Activated T-helper 1 cell treated with Interleukin-2 at 50 U/mL for 16 hours (primary cell): ENCODE data around the gene FXYD1.

ENCODE experiments used
- DNase-seq: peaks from one replicate; pipeline ENCODE4 v3.0.0-alpha.2; 2020; ENCODE audit warnings: low read depth

FXYD1 gene

DNA sequence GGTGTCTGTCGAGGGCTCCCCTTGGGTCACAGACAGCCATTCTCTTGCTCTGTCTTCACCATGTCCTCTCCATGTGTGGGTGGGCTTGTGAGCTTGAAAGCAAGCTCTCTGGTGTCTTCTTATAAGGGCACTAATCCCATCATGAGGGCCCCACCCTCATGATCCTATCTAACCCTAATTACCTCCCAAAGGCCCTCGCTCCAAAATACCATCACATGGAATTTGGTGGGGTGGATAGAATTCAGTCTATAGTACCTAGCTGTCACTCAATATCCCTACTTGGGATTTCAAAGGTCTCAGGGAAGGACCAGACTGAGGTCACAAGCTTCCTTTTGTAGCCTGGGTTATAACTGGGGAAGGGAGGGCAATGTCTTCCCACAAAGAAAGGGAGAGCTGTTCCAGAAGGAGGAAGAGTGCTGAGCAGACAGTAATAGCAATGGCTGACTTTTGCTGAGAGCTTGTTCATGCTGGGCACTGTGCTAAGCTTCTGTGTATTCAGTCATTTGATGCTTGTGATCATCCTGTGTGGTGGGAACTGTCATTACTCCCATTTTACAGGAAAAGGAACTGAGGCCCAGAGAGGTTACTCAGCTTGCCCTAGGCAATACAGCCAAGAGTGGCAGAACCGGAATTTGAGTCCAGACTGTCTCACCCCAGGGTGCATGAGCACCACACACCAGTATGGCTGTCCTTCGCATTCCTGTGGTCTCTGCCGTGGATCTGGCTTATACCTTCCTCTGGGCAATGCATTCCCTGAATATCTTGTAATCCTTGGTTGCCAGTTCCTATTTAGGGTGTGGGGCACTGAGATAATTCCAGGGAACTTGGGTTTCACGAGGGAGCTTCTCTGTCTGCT lies 24.1 kb downstream of the FXYD1 start:
- no peak for DNase-seq

DNA sequence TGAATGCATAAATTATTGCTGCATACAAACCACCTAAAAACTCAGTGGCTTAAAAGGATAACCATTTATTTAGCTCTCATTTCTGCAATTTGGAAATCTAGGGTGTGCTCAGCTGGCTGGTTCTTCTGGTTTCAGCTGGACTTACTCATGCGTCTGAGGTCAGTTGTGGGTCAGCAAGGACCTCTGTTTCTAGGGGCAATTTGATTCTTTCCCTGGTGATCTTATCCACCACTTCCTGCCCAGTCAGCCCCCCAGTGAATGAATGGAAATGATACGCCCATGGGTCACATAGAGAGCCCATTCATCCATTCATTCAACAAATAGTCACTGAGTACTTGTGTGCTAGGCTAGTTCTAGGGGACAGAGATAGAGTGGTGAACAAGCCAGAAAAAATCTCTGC lies 25.8 kb downstream of the FXYD1 start:
- DNase-seq: no peak

DNA sequence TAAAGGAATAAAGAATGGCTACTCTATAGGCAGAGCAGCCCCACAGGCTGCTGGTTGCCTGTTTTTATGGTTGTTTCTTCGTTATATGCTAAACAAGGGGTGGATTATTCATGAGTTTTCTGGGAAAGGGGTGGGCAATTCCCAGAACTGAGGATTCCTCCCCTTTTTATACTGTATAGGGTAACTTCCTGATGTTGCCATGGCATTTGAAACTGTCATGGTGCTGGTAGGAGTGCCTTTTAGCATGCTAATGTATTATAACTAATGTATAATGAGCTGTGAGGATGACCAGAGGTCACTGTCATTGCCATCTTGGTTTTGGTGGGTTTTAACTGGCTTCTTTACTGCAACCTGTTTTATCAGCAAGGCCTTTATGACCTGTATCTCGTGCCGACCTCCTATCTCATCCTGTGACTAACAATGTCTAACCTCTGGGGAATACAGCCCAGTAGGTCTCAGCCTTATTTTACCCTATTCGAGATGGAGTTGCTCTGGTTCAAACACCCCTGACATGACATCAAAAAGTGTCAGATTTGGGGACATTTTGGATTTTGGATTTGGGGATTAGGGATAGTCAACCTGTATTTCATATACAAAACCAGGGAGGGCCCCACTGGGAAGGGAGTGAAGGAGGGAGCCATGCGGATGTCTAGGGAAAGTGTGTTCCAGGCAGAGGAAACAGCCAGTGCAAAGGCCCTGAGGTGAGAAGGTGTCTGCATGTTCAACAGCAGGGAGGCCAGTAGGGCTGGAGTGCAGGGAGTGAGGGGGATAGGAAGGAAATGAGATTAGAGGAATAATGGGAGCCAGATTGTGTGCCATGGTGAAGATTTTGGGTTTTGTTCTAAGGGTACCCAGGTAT lies 26.8 kb downstream of the FXYD1 start:
- DNase-seq: no peak

DNA sequence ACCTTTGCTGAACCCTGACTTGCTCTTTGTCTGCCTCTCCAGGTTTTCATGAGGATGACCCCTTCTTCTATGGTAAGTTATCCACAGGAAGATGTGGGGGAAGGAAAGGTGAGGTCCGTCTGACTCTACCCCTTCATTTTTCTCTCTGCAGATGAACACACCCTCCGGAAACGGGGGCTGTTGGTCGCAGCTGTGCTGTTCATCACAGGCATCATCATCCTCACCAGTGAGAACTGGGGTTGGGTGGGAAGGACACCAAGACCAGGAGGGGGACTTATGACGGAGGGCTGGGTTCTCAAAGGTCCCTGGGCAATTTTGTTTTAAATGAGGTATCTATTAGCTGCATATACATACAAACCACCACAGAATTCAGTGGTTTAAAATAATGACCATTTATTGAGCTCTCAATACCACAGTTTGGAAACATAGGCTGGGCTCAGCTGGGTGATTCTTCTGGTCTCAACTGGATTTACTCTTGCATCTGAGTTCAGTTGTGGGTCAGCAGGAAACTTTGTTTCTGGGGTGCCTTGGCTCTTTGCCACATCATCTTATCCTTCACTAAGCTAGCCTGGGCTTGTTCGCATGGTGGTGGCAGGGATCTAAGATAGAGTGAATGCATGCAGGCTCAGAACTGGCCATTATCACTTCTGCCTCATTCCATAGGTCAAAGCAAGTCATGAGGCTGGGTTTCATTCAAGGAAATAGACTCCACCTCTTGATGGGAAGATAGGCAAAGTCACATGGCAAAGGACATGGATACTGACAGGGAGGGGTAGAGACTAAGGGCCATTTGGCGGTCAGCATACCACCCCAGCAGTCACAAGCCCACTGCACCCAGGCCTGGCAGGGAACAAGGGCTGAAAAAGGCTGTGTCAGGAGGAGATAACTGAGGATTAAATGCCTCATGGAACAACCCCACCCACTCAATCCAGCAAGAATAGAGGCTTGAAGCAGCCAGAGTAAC lies 27.8 kb downstream of the FXYD1 start:
- no peak for DNase-seq

DNA sequence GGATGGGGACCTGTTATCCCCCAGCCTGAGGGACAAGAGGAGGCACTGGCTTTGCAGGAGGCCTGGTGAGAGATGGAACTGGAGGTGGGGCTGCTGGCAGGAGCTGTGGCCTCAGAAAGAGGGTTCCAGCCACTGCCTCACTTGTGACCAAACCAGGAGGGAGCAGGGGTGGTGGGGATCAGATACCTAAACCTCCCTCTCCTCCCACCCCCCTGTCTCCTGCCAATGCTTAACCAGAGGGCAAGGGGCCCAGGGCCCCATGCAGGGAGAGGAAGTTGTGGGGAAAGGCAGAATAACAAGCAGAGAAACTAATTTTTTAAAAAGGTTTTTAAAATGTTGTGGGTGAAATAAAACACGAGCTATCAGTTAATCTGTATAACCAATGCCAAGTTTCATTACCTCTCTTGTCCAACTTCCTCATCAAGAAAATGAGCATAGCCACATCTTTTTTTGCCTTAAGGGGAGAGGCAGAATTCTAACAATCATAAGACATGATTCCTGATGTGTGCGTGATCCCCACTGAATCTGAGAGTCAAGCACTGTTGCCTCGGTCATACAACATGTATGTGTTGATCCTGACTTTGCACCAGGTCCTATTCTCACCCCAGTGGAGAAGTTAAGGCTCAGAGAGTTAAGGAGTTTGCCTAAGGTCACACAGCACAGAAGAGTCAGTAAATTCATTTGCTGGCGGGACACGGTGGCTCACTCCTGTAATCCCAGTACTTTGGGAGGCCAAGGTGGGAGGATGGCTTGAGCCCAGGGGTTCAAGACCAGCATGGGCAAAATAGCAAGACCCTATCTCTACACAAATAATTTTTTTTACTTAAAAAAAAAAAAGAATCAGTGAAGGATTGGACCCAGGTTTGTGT lies 28.9 kb downstream of the FXYD1 start:
- no peak for DNase-seq

DNA sequence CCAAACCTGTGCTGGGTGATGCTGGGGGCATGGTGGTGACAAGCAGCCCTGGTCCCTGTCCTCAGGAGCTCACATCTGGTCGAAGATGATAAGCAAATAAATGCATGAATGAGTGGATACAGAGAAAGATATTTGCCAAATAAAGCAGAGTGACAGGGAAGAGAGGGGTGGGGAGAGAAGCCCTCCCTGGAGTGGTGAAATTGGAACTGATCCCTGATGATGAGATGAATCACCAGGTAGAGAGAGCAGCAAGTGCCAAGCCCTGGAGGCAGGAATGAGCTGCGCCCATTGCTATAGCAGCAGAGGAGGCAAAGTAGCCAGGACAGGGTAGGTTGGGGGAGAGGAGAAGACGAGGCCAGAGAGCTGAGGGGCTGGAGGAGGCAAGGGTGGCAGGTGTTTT lies 29.6 kb downstream of the FXYD1 start:
- DNase-seq: no peak

DNA sequence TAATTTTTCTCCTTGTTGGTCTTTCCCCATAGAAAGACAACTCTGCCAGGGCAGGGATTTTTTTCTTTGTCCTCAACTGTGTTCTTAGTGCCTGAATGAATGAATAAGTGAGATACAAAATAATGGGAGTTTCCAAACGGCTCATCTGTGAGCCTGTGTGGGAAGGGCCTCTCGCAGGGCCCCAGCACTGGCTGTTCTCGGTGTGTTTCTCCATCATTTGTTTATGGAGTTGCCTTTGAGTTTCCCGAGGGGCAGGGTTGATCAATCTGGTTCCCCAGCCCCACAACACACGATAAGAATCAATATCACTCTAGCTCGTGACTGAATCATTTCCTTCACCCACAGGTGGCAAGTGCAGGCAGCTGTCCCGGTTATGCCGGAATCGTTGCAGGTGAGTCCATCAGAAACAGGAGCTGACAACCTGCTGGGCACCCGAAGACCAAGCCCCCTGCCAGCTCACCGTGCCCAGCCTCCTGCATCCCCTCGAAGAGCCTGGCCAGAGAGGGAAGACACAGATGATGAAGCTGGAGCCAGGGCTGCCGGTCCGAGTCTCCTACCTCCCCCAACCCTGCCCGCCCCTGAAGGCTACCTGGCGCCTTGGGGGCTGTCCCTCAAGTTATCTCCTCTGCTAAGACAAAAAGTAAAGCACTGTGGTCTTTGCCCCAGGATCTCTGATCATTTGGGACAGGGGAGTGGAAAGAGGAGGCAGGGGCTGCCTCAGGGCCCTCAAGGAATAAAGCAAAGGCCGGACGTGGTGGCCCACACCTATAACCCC lies 30.8 kb downstream of the FXYD1 start:
- DNase-seq: no peak

DNA sequence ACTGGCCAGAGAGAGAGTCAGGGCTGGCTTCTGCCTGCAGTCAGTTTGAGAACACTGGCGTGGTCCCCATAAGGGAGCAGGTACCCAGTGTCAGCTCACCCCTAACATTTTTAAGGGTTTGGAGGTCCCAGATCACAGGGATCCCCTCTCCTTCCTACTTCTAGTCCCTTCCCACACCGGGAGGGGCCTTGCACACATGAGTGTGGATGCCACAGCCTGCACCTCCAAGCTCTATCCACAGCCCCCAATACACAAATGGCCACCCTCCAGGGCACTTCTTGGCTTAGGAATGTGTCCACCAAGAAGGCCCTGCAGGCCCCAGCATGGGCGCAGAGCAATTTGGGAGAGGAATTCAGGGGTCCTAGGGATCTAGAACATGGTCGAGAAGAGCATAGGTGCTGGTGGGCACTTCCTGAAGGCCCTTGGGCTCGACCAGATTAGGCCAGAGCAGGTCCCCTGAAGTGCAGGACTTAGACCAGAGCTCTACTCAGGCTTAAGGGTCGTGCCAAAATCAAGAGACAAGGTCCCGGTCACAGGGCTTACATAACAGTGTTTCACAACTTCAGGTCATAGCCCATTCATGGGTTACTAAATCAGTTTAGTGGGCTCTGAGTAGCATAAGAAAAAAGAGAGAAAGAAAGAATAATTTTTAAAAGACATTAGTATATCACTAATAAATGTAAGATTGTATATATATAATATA lies 31.9 kb downstream of the FXYD1 start:
- DNase-seq: no peak

DNA sequence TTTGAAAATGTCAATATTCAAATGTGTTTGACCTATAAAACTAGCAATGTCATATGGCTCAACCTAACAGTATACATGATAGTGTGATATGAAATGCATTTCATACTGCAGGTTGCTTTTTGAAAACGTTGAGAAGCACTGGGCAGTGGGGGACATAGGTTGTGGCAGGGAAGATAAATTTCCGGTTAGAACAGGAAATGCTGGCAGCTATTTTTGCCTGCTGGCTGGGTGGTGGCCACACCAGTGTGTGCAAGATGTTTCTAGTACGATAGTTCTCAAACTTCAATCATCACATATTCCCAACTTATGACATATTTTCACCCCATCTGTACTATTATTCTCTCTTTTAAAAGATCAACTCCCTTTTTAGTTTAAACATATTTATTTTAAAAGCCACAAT lies 33.1 kb downstream of the FXYD1 start:
- DNase-seq: no peak

DNA sequence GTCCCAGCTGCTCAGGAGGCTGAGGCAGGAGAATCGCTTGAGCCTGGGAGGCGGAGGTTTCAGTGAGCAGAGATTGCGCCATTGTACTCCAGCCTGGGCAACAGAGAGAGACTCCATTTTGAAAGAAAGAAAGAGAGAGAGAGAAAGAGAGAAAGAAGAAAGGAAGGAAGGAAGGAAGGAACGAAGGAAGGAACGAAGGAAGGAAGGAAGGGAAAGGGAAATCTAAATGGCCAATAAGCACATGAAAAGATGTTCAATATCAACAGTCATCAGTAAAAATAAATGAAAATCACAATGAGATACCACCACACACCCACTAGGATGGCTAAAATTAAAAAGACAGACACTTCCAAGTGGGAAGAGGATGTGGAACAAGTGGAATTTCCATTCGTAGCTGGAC lies 35.6 kb downstream of the FXYD1 start:
- DNase-seq: no peak

DNA sequence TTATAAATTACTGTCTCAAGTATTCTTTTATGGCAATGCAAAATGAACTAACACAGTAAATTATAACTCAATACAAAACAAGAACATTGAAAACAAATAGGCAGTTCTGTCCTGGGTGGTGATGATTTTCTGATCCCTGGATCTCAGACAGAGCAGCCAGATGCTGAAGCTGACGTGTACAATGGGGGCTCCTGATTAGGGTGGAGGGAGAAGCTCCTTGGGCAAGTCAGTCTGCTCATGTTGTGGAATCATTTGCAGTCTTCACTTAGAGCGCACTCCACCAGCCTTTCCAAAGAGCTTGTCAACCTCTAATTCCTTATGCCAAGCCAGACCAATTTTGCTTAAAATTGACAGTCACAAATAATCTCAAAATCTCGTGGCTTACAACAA lies 37.6 kb downstream of the FXYD1 start:
- DNase-seq: no peak

DNA sequence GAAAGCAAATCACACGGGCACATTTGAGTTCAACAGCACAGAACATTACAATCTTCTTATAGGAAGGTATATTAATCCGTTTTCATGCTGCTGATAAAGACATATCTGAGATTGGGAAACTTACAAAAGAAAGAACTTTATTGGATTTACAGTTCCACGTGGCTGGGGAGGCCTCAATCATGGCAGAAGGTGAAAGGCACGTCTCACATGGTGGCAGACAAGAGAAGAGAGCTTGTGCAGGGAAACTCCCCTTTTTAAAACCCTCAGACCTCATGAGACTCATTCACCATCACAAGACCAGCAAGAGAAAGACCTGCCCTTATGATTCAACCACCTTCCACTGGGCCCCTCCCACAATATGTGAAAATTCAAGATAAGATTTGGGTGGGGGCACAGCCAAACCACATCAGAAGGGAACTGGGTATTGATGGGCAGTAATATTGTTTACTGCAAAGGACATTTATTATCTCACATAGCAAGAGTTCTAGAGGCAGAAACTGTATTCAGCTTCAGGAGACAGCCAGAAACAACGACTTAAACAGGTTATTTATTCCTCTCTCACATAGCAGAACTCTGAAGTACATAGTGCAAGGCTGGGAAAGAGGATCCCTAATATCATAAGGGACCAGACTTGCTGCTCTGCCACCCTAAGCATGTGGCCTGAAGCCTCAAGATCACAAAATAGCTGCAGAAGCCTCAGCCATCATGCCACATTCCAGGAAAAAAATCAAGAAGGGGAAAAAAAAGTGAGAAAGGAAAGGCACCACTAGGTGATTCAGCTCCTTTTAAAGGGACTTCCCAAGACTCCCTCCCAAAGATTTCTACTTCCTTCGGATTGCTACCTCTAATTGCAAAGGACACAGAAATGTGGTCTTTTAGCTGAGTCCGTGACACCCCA lies 39.0 kb downstream of the FXYD1 start:
- DNase-seq: no peak

DNA sequence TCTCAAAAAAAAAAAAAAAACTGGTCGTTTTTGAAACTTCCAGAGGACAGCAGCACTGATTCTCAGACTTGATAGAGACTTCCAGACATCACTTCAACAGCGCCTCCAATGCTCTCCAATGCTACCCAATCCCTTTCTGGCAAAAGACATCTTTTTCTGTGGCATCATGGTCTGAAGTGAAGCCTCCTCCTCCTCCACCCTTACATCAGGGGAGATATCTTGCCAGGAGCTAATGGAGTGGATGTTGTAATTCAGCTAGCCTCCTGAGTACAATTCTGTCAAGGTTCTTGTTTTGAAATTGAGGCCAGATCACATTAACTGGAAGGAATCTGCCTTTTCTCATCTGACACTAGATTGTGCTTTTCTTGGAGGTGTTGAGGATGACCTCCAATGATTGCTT lies 40.1 kb downstream of the FXYD1 start:
- DNase-seq: no peak

DNA sequence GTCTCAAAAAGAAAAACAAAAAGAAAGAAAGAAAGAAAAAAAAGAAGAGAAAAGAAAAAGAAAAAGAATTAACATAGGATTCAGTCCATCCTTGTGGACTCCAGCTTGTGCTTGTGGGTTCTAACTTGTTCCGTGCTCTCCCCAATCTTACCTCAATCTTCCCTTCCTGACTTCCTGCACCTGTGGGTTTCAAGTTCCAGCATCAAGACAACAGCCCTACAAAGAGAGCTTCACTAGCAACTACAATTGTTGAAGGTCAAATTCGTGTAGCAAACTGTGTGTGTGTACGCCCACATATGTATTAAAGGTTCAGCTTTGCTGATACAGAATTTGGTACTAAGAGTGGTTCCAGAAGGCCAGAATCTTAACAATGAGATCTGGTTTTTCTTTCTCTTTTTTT lies 41.2 kb downstream of the FXYD1 start:
- DNase-seq: no peak

DNA sequence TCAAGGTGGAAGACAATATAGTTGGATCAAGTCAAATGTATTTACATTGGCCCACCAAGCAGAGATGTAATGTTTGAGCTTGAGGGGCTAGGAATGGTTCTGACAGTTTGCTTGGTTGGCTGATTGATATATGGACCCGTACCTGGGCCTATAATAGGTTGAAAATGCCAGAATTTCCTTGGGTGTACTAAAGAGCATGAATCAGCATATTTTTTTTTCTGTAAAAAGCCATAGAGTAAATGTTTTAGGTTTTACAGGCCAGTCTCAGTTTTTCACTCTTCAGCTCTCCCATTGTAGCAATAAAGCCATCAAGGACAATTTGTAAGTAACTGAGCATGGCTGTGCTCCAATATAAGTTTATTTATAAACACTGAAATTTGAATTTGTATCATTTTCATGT lies 42.8 kb downstream of the FXYD1 start:
- no peak for DNase-seq

DNA sequence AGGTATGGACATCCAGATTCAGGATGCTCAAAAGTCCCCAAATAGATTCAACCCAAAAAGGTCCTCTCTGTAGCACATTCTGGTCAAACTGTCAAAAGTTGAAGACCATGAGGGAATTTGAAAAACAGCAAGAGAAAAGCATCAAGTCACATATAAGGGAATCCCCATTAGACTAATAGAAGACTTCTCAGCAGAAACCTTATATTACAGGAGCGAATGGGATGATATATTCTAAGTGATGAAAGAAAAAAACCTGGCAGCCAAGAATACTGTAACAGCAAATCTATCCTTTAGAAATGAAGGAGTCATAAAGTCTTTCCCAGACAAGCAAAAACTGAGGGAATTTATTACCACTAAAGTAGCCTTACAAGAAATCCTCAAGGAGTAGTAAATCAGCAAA lies 45.6 kb downstream of the FXYD1 start:
- no peak for DNase-seq

DNA sequence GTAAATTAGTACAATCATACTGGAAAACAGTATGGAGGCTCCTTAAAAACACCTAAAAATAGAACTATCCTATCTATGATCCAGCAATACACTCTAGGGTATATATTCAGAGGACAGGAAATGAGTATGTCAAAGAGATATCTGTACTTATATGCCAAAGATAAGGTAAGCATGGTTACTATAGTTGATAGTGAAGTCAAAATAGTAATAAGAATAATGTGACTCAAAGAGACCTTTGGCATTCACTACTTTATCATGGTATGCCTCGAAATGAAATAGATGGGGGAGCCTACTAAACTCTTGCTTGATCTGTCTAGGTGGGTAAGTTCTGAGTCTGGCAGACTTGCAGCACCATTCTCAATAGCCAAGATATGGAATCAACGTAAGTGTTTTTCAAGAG lies 46.3 kb downstream of the FXYD1 start:
- DNase-seq: no peak
